C4-2B (cell line): ENCODE data around the gene SIK3.

ENCODE experiments used
- H3K27ac ChIP-seq: fragments of 450-650 bp; 2 replicates; pipeline ENCODE4 v1.5.1; 2017
- CTCF ChIP-seq: fragments of 450-650 bp; conservative IDR thresholded peaks from 2 replicates; pipeline ENCODE4 v1.5.1; 2017; ENCODE audit warnings: mild to moderate bottlenecking
- ZFX ChIP-seq: fragments of 450-650 bp; IDR thresholded peaks from 2 replicates; pipeline ENCODE4 v1.6.1; 2017

SIK3 gene

GRCh38 chr11:117045196-117045595, 53.0 kb downstream of the SIK3 start:
- no peak for TF ChIP-seq ZFX
- TF ChIP-seq CTCF, result no peak
- H3K27ac ChIP-seq, result no peak overlapping the region

GRCh38 chr11:117044287-117045035, 53.8 kb downstream of the SIK3 start:
- no peak overlapping the region for H3K27ac ChIP-seq
- no peak for TF ChIP-seq ZFX
- no peak for TF ChIP-seq CTCF

- no peak overlapping the region for H3K27ac ChIP-seq
- TF ChIP-seq ZFX (no peak), CTCF (no peak)
These were observed 55.5 kb downstream of the SIK3 start for GRCh38 chr11:117042689-117043088.

GRCh38 chr11:117039900-117040299, 58.3 kb downstream of the SIK3 start:
- TF ChIP-seq ZFX (no peak), CTCF (no peak)
- H3K27ac ChIP-seq, result no peak overlapping the region

- no peak overlapping the region for H3K27ac ChIP-seq
- TF ChIP-seq CTCF (no peak), ZFX (no peak)
These were observed 59.0 kb downstream of the SIK3 start for GRCh38 chr11:117039270-117039669.

- no peak for TF ChIP-seq ZFX
- TF ChIP-seq CTCF, result no peak
- H3K27ac ChIP-seq, result no peak overlapping the region
These were observed 60.3 kb downstream of the SIK3 start for GRCh38 chr11:117037975-117038350.

GRCh38 chr11:117037279-117037974, 60.8 kb downstream of the SIK3 start:
- no peak overlapping the region for H3K27ac ChIP-seq
- no peak for TF ChIP-seq ZFX
- TF ChIP-seq CTCF, result no peak
